IPS DF 4.7 (cell line): ENCODE data around the gene FAAP20.

Experiments
- DNase-seq: peaks from one replicate; pipeline ENCODE4 v3.0.0-alpha.2; 2013; ENCODE audit warnings: low spot score; ENCODE audit errors: extremely low read depth

The FAAP20 gene

GRCh38 chr1:2194319-2194897 is at the start of gene FAAP20:
FAAP20 (minus strand) TSS chr1:2194772; CDS start chr1:2194749, 23 bp downstream.
- no peak for DNase-seq

- DNase-seq: no peak
These were observed 48.5 kb upstream of the FAAP20 start for GRCh38 chr1:2242814-2243725.

GRCh38 chr1:2241820-2242219 is 47.2 kb upstream of the FAAP20 start:
- no peak for DNase-seq

- no peak for DNase-seq
These were observed 45.9 kb upstream of the FAAP20 start for GRCh38 chr1:2240270-2241156.

GRCh38 chr1:2239384-2239985 is 44.9 kb upstream of the FAAP20 start:
- no peak for DNase-seq

- no peak for DNase-seq
These were observed 44.4 kb upstream of the FAAP20 start for GRCh38 chr1:2239013-2239370.

- no peak for DNase-seq
These were observed 43.9 kb upstream of the FAAP20 start for GRCh38 chr1:2238361-2239012.

GRCh38 chr1:2237773-2238172 is 43.2 kb upstream of the FAAP20 start:
- DNase-seq: no peak

GRCh38 chr1:2236695-2237677 is 42.4 kb upstream of the FAAP20 start:
- no peak for DNase-seq

GRCh38 chr1:2235300-2235998 is 40.9 kb upstream of the FAAP20 start:
- no peak for DNase-seq

- DNase-seq: no peak
These were observed 40.2 kb upstream of the FAAP20 start for GRCh38 chr1:2234762-2235113.

- no peak for DNase-seq
These were observed 39.6 kb upstream of the FAAP20 start for GRCh38 chr1:2233997-2234761.

- DNase-seq: no peak
These were observed 38.9 kb upstream of the FAAP20 start for GRCh38 chr1:2233468-2233867.

- no peak for DNase-seq
These were observed 38.4 kb upstream of the FAAP20 start for GRCh38 chr1:2232916-2233438.

GRCh38 chr1:2232255-2232915 is 37.8 kb upstream of the FAAP20 start:
- no peak for DNase-seq

GRCh38 chr1:2231532-2232254 is 37.1 kb upstream of the FAAP20 start:
- no peak for DNase-seq
